Endothelial cell (in vitro differentiated cells): ENCODE measurements around the gene ANOS1. TPM values are rescaled to one million over a fixed set of nuclear protein-coding genes. Genes with fewer than 3 reads are reported as not detected.
"Not testable (repeated sequence)": the region's sequence is repeated elsewhere in the genome, so short reads cannot be mapped to it uniquely, and the experiment has no call there.

Experiments used
- DNase-seq: peaks from one replicate; pipeline ENCODE4 v3.0.0; 2021; ENCODE audit warnings: low spot score
- H3K27ac Mint-ChIP-seq: one replicate; pipeline ENCODE4 v1.8.0; 2021; ENCODE audit warnings: mixed read lengths, inconsistent platforms; ENCODE audit not compliant: unreplicated experiment
- H3K27me3 Mint-ChIP-seq: one replicate; pipeline ENCODE4 v1.8.0; 2021; ENCODE audit warnings: mild to moderate bottlenecking, moderate library complexity, mixed read lengths, inconsistent platforms; ENCODE audit not compliant: unreplicated experiment
- H3K36me3 Mint-ChIP-seq: one replicate; pipeline ENCODE4 v1.8.0; 2021; ENCODE audit warnings: mild to moderate bottlenecking, low read depth, mixed read lengths, inconsistent platforms; ENCODE audit not compliant: unreplicated experiment
- H3K4me1 Mint-ChIP-seq: one replicate; pipeline ENCODE4 v1.8.0; 2021; ENCODE audit warnings: mild to moderate bottlenecking, mixed read lengths, inconsistent platforms; ENCODE audit not compliant: unreplicated experiment
- H3K4me3 Mint-ChIP-seq: one replicate; pipeline ENCODE4 v1.8.0; 2021; ENCODE audit warnings: mild to moderate bottlenecking, mixed read lengths, inconsistent platforms; ENCODE audit not compliant: unreplicated experiment
- H3K9me3 Mint-ChIP-seq: one replicate; pipeline ENCODE4 v1.8.0; 2021; ENCODE audit warnings: mixed read lengths, inconsistent platforms; ENCODE audit not compliant: unreplicated experiment
- CTCF ChIP-seq: fragments of 200-600 bp; sonication (generic); IDR thresholded peaks from one replicate; pipeline ENCODE4 v1.5.0; 2021; ENCODE audit warnings: antibody characterized with exemption; ENCODE audit not compliant: unreplicated experiment
- total RNA-seq: library from RNA; stranded (reverse); fragmentation: NEBNext Ultra II Directional; extraction: Animal tissue kit (Norgen Biotek cat#: 25700); gene quantifications from one replicate; pipeline ENCODE4 v1.2.1, GENCODE V29; 2021; ENCODE audit not compliant: unreplicated experiment

Gene ANOS1
- total RNA-seq, 1 donor from 2014 or later, result 9.6 TPM

- Mint-ChIP-seq H3K9me3 (no peaks in the 10 kb centered on the region), H3K27ac (no peak overlapping the region), H3K4me3 (no peak overlapping the region), H3K27me3 (no peaks in the 10 kb centered on the region), H3K36me3 (no peaks in the 10 kb centered on the region), H3K4me1 (no peaks in the 10 kb centered on the region)
- DNase-seq, result no peak
- no peak for TF ChIP-seq CTCF
Observed at GRCh38 chrX:8520178-8520577, 211.8 kb downstream of the ANOS1 start.

- no peaks in the 10 kb centered on the region for H3K36me3 Mint-ChIP-seq
- no peaks in the 10 kb centered on the region for H3K4me1 Mint-ChIP-seq
- no peak overlapping the region for H3K4me3 Mint-ChIP-seq
- TF ChIP-seq CTCF, result no peak
- H3K27me3 Mint-ChIP-seq, result no peaks in the 10 kb centered on the region
- DNase-seq, result no peak
- no peaks in the 10 kb centered on the region for H3K9me3 Mint-ChIP-seq
- no peak overlapping the region for H3K27ac Mint-ChIP-seq
Observed at GRCh38 chrX:8504451-8504850, 227.5 kb downstream of the ANOS1 start.

GRCh38 chrX:8502101-8502500 lies 229.8 kb downstream of the ANOS1 start:
- DNase-seq, H3K4me3 Mint-ChIP-seq, H3K36me3 Mint-ChIP-seq: not testable (repeated sequence)

GRCh38 chrX:8500203-8500602 lies 231.7 kb downstream of the ANOS1 start:
- H3K4me1 Mint-ChIP-seq, result no peaks in the 10 kb centered on the region
- no peak overlapping the region for H3K27ac Mint-ChIP-seq
- H3K9me3 Mint-ChIP-seq, result no peaks in the 10 kb centered on the region
- H3K4me3 Mint-ChIP-seq, result no peak overlapping the region
- no peaks in the 10 kb centered on the region for H3K27me3 Mint-ChIP-seq
- no peak for TF ChIP-seq CTCF
- H3K36me3 Mint-ChIP-seq, result no peaks in the 10 kb centered on the region
- no peak for DNase-seq

More at GRCh38 chrX:8502101-8502500, 229.8 kb downstream of the ANOS1 start:
- not testable (repeated sequence) for H3K27ac Mint-ChIP-seq, H3K27me3 Mint-ChIP-seq, H3K9me3 Mint-ChIP-seq, H3K4me1 Mint-ChIP-seq

- H3K4me3 Mint-ChIP-seq, DNase-seq, H3K27ac Mint-ChIP-seq, H3K27me3 Mint-ChIP-seq, H3K4me1 Mint-ChIP-seq, H3K36me3 Mint-ChIP-seq, H3K9me3 Mint-ChIP-seq: not testable (repeated sequence)
Observed at GRCh38 chrX:8495036-8495435, 236.9 kb downstream of the ANOS1 start.

GRCh38 chrX:8484360-8484949 lies 247.5 kb downstream of the ANOS1 start:
- no peaks in the 10 kb centered on the region for H3K4me1 Mint-ChIP-seq

More at GRCh38 chrX:8484360-8484949, 247.5 kb downstream of the ANOS1 start:
- H3K4me3 Mint-ChIP-seq, result no peak overlapping the region
- DNase-seq, result no peak
- H3K27me3 Mint-ChIP-seq, result peaks cover 3% of the 10 kb centered on the region
- no peak overlapping the region for H3K27ac Mint-ChIP-seq
- H3K9me3 Mint-ChIP-seq, result no peaks in the 10 kb centered on the region
- H3K36me3 Mint-ChIP-seq, result no peaks in the 10 kb centered on the region
- TF ChIP-seq CTCF, result no peak

Other genes with a start within 250 kb of the ANOS1 start
- gene FAM9A, start 69.2 kb upstream of the ANOS1 start, total RNA-seq, result not detected